HG03064 (cell line): ENCODE data around the gene UCN2.
"Not testable (repeated sequence)": the region's sequence is repeated elsewhere in the genome, so short reads cannot be mapped to it uniquely, and the experiment has no call there.

Source experiments
- ATAC-seq: cut with Tn5 transposase; IDR thresholded peaks from one replicate; pipeline ENCODE4 v1.9.1; 2021; ENCODE audit warnings: low read depth; ENCODE audit not compliant: unreplicated experiment

The UCN2 gene

GRCh38 chr3:48564667-48565066, 1.1 kb upstream of the UCN2 start:
- no peak for ATAC-seq

GRCh38 chr3:48564022-48564421, 441 bp upstream of the UCN2 start:
- ATAC-seq = no peak

- no peak for ATAC-seq
These were observed 1.1 kb downstream of the UCN2 start for GRCh38 chr3:48562367-48563095.

- ATAC-seq = no peak
These were observed 2.4 kb downstream of the UCN2 start for GRCh38 chr3:48561045-48561736.

GRCh38 chr3:48560648-48561018, 2.9 kb downstream of the UCN2 start:
- no peak for ATAC-seq

GRCh38 chr3:48558493-48559134, 5.0 kb downstream of the UCN2 start:
- ATAC-seq = no peak

- ATAC-seq = peak; percentile 76
These were observed 6.6 kb downstream of the UCN2 start, which contains the start of gene PFKFB4 for GRCh38 chr3:48556796-48557626. Gene PFKFB4 (minus strand): TSS chr3:48556803. CDS start chr3:48556777, 26 bp downstream.

- no peak for ATAC-seq
These were observed 7.4 kb downstream of the UCN2 start for GRCh38 chr3:48555949-48556795.

- no peak for ATAC-seq
These were observed 8.2 kb downstream of the UCN2 start for GRCh38 chr3:48555231-48555948.

GRCh38 chr3:48553886-48554845, 9.4 kb downstream of the UCN2 start:
- ATAC-seq = no peak

- no peak for ATAC-seq
These were observed 10.2 kb downstream of the UCN2 start for GRCh38 chr3:48553361-48553760.

- no peak for ATAC-seq
These were observed 11.2 kb downstream of the UCN2 start for GRCh38 chr3:48552111-48552951.

GRCh38 chr3:48551651-48552050, 11.9 kb downstream of the UCN2 start:
- ATAC-seq = not testable (repeated sequence)

GRCh38 chr3:48548729-48549705, 14.6 kb downstream of the UCN2 start:
- ATAC-seq = no peak

- no peak for ATAC-seq
These were observed 15.5 kb downstream of the UCN2 start for GRCh38 chr3:48548126-48548525.

- ATAC-seq = no peak
These were observed 17.3 kb downstream of the UCN2 start for GRCh38 chr3:48546203-48546829.
